GM19043 (cell line): Measurements from ENCODE around the gene PNPLA1.

Experiments
- ATAC-seq: cut with Tn5 transposase; IDR thresholded peaks from one replicate; pipeline ENCODE4 v1.9.1; 2021; ENCODE audit warnings: low read depth; ENCODE audit not compliant: unreplicated experiment

The PNPLA1 gene

GRCh38 chr6:36313649-36313936 is 43.7 kb downstream of the PNPLA1 start:
- ATAC-seq = no peak

- no peak for ATAC-seq
These were observed 44.6 kb downstream of the PNPLA1 start for GRCh38 chr6:36314221-36315014.

- no peak for ATAC-seq
These were observed 46.1 kb downstream of the PNPLA1 start for GRCh38 chr6:36315921-36316320.

DNA sequence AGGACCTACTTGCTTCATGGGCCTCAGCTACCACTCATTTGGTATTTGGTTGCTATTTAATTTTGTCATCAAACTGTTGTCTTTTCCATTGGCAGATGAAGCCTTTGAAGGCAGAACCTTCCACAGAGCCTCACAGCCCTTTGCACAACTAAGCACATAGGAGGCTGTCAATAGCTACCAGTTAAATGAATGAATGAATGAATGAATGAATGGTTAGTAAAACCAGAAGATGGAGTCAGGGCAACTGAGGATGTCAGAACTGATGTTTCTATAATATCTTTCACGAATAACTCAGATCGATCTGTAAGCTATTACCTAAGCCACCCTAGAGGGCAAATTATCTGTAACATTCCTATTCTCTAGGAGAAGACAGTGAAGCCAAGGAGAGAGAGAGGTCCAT is 47.8 kb downstream of the PNPLA1 start:
- no peak for ATAC-seq

DNA sequence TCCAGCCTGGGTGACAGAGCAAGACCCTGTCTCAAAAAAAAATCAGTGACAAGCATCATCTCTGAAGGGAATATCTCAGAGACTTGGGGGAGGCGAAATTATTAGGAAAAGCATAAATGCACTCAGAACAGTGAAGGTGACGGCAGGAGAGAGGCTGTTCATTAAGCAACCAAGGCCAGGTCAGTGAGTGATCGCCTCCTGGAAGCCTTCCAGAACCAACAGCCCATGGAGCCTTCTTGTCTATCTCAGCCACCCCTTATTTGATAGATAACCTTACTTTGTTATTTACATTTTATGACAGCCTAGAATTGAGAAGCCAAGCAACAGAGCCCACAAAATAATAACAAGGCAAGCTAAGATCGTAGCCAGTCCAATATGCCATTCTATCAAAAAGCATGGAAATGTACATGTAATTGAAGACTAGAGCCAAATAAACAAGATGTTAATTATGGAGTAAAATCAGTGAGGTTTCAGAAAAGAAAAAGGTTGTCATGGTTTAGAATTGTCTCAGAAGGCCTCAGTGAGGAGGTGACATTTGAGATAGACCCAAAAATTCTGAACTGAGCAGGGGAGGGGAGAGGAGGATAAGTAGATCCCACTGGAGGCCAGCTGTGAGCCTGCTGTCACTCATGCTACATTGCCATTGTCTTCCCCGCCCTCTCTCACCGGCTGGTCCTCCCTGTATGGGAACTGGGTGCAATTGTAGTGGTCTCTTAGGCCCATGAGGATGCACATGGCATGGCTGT is 49.0 kb downstream of the PNPLA1 start:
- ATAC-seq = no peak

- ATAC-seq = no peak
These were observed 49.5 kb downstream of the PNPLA1 start for GRCh38 chr6:36319436-36319762.

DNA sequence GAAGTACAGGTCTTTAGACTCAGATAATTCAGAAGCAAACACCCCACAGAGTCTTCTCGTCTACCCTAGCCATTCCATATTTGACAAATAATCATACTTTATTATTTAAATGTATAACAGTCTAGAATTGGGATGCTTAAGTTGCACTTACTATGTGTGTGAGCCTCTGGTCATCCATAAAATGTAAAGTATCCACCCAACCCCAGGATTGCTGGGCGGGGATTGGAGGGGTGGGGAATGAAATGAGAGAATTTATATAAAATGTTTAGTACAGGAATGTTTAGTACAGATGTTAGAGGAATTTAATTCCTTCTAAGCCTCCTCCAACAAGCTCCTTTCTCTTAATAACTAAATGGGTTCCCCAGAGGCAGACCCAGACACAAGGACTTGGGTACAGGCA is 50.0 kb downstream of the PNPLA1 start:
- ATAC-seq = no peak

GRCh38 chr6:36320475-36320874 is 50.6 kb downstream of the PNPLA1 start:
- no peak for ATAC-seq

- ATAC-seq = no peak
These were observed 52.7 kb downstream of the PNPLA1 start for GRCh38 chr6:36322591-36322990.

DNA sequence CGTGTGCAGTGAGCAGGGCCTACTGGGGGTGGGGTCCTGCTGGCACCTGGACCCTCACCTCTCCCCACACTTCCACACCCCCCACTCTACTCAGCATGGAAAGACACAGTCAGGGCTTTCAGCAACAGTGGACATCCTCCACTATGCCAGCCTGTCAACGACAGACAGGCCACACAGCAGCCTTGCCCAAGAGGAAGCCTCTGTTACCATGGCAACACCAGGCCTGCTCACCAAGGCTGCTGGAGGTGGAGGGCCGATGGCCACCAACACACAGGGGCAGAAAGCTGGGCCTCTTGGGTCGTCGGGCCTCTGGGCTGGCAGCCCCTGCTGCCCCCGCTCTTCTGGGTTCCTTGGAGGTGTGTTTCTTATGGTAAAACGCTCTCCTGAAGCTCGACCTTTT is 53.2 kb downstream of the PNPLA1 start:
- ATAC-seq = no peak

GRCh38 chr6:36324191-36324590 is 54.3 kb downstream of the PNPLA1 start:
- ATAC-seq = no peak

- no peak for ATAC-seq
These were observed 54.9 kb downstream of the PNPLA1 start for GRCh38 chr6:36324715-36325114.

DNA sequence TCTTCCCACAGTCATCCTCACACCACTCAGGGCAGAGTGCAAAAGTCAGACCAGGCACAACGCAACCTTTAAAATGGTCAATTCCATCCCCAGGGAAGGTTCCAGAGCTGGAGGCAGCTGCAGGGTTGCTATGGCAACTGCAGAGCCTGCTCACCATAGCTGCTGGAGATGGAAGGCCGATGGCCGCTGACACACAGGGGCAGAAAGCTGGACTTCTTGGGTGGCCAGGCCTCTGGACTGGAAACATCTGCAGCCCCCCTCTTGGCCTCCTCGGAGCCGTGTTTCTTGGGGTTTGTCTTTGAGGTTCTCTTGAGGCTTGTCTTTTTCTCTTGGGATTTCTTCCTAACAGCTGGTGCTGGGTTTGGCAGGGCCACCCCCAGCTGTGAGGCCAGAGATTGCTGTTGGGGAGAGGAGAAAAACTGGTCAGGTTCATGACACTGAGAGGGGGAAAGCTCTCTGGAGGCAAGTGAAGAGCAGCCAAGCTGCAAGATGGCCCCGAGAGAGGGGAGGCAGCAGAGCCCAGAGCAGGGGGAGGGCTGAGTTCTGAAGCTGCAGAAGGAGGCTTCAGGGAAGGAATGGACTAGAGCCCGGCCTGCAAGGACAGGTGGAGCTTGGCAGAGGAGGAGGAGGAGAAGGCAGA is 56.6 kb downstream of the PNPLA1 start:
- ATAC-seq = no peak

GRCh38 chr6:36327226-36327918 is 57.5 kb downstream of the PNPLA1 start:
- no peak for ATAC-seq

DNA sequence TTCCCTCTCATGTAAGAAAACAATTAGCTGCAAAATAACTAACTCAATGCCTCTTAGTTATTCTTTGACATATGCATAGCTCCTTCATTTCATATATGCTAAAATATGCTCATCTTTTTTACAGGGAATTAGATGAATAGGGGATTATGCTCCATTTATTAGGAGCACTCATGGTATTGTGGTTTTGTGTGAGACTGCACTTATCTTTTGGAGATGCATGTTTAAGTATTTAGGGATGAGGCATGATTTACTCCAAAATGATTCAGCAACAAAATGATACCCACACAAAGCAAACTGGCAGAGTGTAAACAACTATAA is 58.0 kb downstream of the PNPLA1 start:
- ATAC-seq = no peak

- ATAC-seq = no peak
These were observed 58.7 kb downstream of the PNPLA1 start for GRCh38 chr6:36328600-36328999.

DNA sequence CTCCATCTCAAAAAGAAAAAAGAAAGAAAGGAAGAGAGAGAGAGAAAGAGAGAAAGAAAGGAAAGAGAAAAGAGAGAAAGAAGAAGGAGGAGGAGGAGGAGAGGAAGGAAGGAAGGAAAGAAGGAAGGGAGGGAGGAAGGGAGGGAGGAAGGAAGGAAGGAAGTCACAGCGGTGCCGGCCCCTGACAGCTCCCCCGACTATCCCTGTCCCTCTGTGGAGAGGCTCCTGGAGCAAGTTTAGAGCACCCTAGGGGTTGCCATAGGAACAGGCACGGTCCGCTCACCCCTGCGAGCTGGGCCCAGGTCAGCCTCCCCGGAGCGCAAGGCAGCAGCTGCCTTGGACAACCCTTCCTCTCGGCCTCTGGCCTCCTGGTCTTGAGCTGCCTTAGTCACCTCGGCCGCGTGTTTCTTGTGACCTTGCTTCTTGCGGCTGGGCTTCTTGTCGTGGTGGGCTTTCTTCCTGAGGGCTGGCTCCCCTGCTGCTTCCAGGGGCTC is 60.0 kb downstream of the PNPLA1 start:
- no peak for ATAC-seq

DNA sequence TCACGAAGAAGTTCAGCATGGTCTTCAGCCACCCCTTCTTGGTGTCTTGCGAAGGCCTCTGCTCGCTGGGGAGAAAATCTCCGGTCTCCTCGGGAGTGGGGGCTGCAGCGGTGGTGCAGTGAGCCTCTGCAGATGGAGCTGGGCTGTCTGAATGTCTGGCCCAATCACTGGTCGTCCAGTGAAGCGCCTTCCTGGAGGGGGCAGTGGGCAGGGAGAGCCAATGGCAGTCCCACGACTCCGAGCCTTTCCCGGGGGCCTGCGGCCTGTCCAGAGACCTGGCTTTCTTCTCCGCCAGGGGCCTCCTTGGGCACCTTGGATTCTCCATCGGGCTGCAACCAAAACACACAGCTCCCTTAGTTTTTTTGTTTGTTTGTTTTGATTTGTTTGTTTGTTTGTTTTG is 60.5 kb downstream of the PNPLA1 start:
- ATAC-seq = no peak

DNA sequence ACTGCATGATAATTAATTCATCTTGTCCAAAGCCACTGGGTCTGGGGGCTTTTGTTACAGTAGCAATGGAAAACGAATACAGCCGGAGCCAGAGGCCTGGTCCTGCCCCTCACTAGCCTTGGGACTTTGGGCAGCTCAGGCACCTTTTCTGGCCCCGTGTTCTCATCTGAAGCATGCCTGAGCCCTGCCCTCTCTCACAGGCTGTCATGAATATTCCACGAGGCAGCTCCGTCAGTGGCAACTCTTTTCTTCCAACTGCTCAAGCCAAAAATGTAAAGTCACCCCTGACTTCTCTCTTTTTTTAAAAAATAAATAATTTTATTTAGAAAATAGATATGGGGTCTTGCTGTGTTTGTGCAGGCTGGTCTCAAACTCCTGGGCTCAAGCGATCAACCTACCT is 61.5 kb downstream of the PNPLA1 start:
- ATAC-seq = no peak

DNA sequence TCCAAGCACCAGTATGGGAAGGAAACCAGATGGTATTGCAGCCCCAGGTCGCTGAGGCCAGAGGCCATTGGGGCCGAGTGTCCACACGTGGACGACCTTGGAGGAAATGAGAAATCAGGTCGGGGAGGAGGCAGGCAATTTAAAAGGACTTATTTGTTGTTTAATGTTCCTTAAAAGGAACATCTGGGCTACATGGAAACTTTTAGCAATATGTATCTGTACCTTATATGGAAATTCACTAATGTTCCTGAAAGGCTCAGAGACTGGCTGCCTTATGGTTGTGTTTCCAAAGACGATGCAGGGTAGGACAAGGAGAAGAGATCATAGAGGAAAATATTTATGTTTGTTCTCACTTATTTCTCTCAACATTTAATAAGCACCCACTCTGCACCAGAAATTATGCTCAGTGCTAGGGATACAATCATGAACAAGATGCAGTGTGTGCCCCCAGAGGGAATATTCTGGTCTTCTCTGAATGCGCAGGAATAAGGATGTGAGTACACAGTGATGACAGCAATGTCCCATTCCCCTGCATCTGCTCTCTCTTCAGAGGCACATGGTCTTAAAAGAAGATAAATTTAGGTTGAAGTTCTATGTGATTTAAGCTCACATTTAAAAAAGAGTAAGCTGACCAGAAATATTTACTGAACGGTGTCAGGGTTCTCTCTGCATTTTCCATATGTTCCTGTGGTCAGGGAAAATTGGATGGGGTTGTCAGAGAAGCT is 63.5 kb downstream of the PNPLA1 start:
- no peak for ATAC-seq
